ENCODE measurements around the gene TIMM8B.
"Not testable (repeated sequence)": the region's sequence is repeated elsewhere in the genome, so short reads cannot be mapped to it uniquely, and the experiment has no call there.

TIMM8B gene

GRCh38 chr11:112086422-112087191, at the start of gene TIMM8B, which contains the start of gene SDHD:
TIMM8B (minus strand) TSS chr11:112086756; CDS start chr11:112086723, 33 bp downstream.
SDHD (plus strand) TSS chr11:112086873; CDS start chr11:112086908, 35 bp downstream.
- DNase-seq: peak; percentile 99

DNA sequence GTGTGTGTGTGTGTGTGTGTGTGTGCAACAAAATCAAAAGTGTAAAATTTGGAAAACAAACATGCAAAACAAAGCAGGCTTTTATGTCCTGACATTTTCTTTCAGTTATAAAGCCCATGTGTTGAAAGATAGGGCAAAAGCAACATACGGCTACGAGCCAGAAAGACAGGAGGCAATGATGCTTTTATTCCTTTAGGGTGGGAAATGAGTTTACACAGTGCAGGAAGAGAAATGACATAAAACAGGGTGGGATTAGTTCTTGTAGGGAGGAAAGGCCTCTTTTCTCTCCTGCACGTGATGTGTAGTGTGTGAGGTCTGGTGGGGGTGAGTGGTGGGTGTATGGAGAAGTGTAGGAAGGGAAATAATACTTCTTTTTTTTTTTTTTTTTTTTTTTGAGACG, 47.9 kb upstream of the TIMM8B start:
- DNase-seq: no peak

GRCh38 chr11:112132737-112133136, 46.2 kb upstream of the TIMM8B start:
- no peak for DNase-seq

DNA sequence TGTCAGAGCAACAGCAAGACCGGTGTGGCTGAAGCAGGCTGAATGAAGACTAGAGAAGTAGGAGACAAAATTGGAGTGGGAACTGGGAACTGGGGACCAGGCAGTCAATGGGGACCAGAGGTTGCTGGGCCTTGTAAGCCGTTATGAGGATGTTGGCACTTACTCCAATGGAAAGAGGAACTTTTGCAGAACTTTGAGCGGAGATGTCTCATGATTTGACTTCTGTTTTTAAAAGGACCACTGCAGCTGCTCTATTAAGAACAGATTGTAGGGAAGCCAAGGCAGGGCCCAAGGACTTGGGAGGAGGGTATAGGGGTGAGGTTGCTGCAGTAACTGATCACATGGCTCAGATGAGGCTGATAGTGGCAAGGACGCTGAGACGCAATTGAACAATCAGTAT, 43.1 kb upstream of the TIMM8B start:
- DNase-seq: peak; percentile 43

GRCh38 chr11:112128483-112129121, 42.0 kb upstream of the TIMM8B start:
- DNase-seq: peak; percentile 21

DNA sequence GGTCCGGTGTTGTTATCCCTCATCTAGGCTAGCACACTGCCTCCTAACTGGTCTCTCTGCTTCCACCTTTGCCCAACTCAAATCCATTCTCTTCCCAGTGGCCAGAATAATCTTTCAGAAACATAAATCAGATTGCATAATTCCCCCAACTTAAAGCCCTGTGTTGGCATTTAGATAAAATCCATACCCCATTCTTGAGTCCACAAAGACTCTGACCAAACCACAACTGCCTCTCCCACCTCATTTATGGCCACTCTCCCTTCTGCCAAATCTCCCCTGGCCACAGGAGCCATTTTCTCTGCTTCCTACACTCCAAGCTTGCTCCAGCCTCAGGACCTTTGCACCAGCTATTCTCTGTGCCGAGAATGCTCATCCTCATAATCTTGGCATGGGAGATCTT, 40.5 kb upstream of the TIMM8B start:
- no peak for DNase-seq

DNA sequence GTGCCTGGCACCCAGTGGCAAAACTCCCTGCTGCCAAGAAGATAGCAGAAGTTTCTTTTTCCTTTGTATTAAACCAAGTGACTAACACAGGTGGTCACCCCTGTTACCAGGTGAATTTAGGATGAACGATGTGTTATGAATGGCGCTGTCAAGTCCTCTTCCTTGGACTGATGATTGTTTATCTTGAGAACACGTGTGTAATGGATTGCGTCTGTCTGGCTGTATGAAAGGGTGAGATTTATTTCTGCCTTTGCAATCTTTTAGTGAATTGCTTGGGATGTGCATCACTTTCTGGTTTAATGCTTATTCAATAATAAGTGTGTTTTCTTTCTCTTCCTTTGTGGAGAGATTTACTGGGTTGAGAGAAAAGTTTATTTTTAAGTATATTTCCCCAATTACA, 36.6 kb upstream of the TIMM8B start:
- no peak for DNase-seq

DNA sequence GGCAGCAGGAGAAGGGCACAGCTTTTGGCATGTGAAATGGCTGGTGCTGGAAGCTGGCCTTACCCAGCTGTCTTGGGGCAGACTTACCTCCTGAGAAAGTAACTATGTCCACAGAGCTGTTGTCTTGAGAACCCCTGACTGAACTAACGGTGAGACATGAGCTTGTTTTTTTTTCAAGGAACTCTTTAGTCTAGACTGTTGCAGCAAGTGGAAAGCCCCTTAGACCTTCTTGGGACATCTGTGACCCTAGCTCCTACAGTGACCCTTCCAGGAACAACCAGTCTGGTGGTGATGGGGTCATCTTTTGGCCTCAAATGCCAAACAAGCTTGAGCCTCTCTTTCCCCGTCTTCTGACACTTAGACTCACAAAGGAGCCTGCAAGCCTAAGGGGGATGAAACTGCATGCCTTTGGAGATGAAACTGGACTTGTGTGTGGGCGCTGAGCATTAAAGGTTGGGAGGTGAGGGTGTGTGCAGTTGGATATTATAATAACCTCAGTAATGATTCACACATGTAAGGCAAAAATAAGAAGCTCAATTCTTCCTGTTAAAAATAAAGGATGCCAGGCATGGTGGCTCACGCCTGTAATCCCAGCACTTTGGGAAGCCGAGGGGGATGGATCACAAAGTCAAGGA, 35.5 kb upstream of the TIMM8B start:
- DNase-seq: no peak

GRCh38 chr11:112118176-112118575, 31.6 kb upstream of the TIMM8B start:
- DNase-seq: no peak

GRCh38 chr11:112115386-112115785, 28.8 kb upstream of the TIMM8B start:
- DNase-seq: no peak

DNA sequence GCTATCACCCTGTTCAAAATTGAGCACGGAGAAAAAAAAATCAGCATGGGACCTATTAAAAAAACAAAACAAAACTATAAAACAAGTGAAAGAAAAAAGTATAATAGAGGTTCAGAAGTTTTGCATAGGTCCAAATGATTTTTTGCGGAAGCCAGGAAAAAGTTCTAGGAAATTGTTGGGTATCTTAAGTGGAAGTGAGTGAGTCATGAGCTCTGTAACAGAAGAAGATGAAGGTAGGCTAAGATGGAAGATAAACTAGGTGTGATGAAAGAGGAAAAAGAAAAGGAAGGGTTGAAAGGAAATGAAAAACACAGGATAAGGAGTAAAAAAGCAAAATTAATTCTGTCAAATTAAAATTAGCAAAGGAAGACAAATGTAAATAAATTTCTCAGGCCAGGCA, 27.9 kb upstream of the TIMM8B start:
- DNase-seq: no peak

GRCh38 chr11:112113539-112114457, 27.2 kb upstream of the TIMM8B start:
- peak; percentile 83 for DNase-seq

GRCh38 chr11:112106070-112106469, 19.5 kb upstream of the TIMM8B start:
- no peak for DNase-seq

DNA sequence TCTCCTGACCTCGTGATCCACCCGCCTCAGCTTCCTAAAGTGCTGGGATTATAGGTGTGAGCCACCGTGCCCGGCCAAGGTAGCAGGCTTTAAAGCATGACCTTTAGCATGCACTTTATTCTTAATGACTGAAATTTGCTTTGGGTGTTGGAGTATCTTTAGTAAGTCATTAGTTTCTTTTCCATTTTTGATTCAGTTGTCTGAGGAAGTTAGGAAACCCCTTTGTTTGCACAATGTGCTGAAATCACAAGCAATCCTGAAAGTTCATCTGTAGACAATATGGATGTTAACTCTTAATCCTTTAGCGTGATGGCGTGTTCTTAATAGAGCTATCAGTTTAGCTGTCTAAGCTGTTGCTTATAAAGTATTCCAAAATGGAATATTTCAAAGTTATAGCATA, 16.9 kb upstream of the TIMM8B start:
- no peak for DNase-seq

- DNase-seq: no peak
These were observed 13.9 kb upstream of the TIMM8B start for GRCh38 chr11:112100462-112100861.

DNA sequence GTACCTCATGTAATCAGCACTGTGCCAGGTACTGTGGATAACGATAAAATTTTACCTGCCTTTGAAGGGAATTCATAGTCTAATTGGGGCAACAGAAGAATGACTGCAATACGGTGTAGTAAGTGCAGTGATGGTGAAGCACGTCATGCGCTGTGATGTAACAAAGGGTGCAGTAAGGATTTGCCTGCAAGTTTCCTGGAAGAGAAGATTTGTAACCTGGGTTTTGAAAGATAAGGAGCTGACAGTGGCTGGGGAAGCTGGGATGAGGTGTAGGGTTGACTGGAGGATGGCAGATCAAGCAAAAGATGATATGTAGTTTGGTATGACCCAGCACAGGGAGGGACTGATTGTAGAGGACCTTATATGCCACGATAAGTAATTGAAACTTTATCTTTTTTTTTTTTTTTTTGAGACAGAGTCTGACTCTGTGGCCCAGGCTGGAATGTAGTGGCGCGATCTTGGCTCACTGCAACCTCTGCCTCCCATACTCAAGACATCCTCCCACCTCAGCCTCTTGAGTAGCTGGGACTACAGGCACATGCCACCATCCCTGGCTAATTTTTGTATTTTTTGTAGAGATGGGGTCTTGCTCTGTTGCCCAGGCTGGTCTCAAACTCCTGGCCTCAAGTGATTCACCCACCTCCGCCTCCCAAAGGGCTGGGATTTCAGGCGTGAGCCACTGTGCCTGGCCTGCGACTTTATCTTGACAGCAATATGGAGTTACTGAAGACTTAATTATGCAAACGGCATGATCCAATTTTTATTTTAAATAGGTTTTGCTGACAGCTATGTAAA, 11.4 kb upstream of the TIMM8B start:
- no peak for DNase-seq

DNA sequence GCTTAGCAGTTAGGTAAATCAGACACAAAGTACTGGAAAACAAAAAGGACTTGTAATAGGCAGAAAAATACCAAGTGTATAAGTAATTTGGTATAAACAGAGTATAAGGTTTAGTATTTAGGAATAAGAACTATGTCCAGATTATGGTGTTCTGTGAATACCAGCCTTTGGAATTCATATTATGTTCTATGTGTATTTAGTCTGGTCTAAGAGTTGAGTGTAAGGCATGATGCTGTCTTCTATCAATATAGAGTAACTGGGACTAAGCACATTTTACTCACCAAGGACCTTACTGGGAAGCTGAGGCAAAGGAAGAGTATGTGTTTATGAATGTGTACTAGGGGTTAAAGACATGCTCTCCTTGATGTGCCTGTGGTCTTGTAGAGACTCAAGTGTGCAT, 9.6 kb upstream of the TIMM8B start:
- DNase-seq: no peak

DNA sequence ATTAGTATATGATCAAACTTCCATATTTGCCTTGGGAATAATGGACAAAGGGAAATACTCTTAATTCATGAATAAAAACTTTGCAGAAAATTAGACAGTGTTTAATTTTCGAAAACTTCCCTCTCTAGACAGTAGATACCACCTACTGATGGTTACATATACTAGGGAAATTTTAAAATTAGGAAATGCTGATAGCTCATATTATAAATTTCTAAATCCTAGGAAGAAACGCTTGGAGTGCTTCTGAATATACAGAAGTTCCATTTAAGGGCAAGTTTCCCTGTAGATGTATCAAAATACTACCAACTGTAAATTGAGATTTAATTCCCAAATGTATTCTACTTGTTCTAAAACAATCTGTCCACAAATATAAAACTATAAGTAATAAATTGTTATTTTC, 8.7 kb upstream of the TIMM8B start:
- DNase-seq: not testable (repeated sequence)

- DNase-seq: peak; percentile 26
These were observed 656 bp upstream of the TIMM8B start for GRCh38 chr11:112087212-112087611.

GRCh38 chr11:112085822-112086421, 634 bp downstream of the TIMM8B start:
- peak; percentile 73 for DNase-seq

- no peak for DNase-seq
These were observed 3.8 kb downstream of the TIMM8B start for GRCh38 chr11:112082729-112083128.

Measured in hematopoietic multipotent progenitor cell treated with erythropoietin and hydrocortisone succinate and interleukin-3 and kit ligand, for 6 days (in vitro differentiated cells).